ENCODE measurements around the gene RANBP3.
"Not testable (repeated sequence)": the region's sequence is repeated elsewhere in the genome, so short reads cannot be mapped to it uniquely, and the experiment has no call there.

Gene RANBP3

GRCh38 chr19:5966215-5966614, 11.7 kb downstream of the RANBP3 start:
- no peak for DNase-seq (ENCODE audit: low spot score)

DNA sequence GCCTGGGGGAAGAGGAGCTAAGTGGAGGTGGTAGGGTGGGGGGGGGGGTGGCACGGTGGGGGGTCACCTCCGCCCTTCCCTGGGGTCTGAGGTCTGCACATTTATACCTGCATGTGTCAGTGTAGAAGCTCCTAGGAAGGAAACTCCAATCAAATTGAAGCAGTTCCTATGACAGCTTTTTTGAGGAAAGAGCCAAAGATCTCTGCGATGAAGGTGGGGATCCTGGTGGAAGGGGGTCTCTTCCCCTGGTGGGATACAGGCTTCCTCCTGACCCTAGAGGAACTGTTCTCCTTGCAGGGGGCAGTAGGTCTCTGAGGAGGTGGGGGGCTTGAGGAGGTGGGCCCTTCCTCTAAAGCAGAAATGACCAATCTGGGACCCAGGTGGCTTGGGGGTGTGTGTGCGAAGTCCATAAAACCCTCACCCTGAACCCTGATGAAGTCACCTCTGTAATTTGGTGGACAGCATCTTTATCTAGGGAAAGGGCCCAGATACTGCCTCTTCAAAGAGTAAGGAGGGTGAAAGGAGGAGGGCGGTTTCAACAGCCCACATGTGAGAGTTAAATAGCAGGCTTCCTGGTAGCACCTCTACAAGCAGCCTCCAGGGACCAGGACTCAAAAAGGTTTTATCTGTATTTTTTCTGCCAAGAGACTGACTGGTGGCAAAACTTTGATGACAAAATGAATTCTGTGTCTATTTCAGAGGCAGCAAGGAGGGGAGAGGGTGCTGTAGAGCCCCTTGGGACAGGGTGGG, 12.9 kb downstream of the RANBP3 start:
- no peak for DNase-seq (ENCODE audit: low spot score)

- DNase-seq (ENCODE audit: low spot score) = no peak
Measured at GRCh38 chr19:5963855-5964254, 14.1 kb downstream of the RANBP3 start.

- not testable (repeated sequence) for DNase-seq (ENCODE audit: low spot score)
Measured at GRCh38 chr19:5963259-5963658, 14.7 kb downstream of the RANBP3 start.

- peak; percentile 43 for DNase-seq (ENCODE audit: low spot score)
Measured at GRCh38 chr19:5961969-5962945, 15.7 kb downstream of the RANBP3 start.

DNA sequence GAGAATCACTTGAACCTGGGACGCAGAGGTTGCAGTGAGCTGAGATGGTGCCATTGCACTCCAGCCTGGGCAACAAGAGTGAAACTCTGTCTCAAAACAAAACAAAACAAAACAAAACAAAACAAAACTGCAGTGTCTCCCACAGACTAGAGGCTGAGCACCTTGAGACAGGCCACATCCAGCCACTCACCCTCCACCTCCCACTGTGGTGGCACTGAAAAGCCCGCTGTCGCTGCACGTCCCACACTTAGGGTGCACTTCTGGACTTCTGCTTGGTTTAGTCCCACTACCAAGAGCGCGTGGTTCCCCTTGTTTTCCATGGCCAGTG, 16.3 kb downstream of the RANBP3 start:
- DNase-seq (ENCODE audit: low spot score) = not testable (repeated sequence)

- no peak for DNase-seq (ENCODE audit: low spot score)
Measured at GRCh38 chr19:5960005-5961001, 17.6 kb downstream of the RANBP3 start.

- DNase-seq (ENCODE audit: low spot score) = no peak
Measured at GRCh38 chr19:5959260-5960004, 18.5 kb downstream of the RANBP3 start.

GRCh38 chr19:5958851-5959122, 19.2 kb downstream of the RANBP3 start:
- no peak for DNase-seq (ENCODE audit: low spot score)

DNA sequence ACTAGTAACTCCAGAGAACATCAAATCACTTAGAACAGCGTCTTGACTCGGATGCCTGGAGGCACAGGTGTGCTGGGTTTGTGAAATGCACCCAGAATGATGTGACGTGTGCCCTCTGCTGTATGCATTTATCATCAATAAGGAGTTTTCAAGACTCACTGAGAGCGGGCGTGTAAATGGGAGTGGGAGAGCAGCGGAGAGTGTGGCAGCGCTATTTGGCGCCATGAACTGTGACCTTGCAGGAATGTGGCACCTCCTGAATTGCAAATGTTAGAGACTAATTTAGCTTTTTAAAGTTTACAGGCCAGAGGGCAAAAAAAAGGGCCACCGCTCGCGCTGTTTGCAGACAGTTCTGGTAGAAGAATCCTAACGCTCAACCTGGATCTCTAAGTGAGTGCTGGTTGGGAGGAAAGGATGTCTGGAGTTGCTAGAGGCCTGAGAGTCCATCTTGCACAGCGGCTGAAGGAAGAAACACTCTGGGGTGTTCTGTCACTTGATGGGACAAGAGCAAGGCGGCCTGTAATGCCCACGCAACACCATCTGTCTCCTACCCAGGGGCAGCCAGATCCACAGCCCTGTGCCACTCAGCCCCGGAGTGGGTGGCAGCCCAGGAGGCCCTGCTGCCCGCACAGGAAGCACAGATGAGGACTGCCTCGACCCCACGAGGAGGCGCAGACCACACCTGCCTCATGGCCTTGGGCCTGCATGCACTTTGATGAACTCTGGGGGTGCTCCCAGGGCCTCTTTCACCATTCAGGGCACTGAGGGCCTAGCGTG, 19.7 kb downstream of the RANBP3 start:
- DNase-seq (ENCODE audit: low spot score) = no peak

GRCh38 chr19:5957170-5957569, 20.8 kb downstream of the RANBP3 start:
- DNase-seq (ENCODE audit: low spot score) = no peak

- no peak for DNase-seq (ENCODE audit: low spot score)
Measured at GRCh38 chr19:5956728-5957127, 21.2 kb downstream of the RANBP3 start.

GRCh38 chr19:5956323-5956722, 21.6 kb downstream of the RANBP3 start:
- DNase-seq (ENCODE audit: low spot score) = no peak

DNA sequence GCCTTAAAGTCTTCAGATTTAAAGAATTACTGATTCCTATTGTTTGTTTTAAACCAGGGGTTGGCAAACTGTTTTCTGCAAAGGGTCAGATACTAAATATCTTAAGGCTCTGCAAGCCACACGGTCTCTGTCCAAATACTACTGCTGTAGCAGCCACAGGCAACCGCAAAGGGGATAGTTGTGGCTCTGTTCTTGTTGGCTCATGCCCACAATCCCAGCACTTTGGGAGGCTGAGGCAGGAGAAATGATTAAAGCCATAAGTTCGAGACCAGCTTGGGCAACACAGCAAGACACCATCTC, 22.4 kb downstream of the RANBP3 start:
- DNase-seq (ENCODE audit: low spot score) = no peak

DNA sequence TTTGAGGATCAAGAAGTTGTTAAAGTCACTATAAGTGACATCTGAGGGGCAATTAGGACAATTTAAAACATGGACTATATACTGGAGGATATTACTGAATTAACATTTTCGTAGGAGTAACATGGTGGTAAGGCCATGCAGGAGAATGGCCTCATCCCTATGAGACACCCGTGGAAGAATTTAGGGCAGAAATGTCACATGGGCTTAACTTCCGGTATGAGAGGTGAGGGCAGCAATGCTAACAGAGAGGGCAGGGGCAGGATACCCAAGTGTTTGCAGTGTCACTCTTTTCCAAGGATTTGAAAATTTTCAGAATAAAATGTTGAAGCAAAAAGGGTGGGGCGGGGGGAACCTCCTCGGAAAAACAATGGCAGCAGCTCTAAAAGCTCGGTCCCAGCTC, 23.6 kb downstream of the RANBP3 start:
- no peak for DNase-seq (ENCODE audit: low spot score)

DNA sequence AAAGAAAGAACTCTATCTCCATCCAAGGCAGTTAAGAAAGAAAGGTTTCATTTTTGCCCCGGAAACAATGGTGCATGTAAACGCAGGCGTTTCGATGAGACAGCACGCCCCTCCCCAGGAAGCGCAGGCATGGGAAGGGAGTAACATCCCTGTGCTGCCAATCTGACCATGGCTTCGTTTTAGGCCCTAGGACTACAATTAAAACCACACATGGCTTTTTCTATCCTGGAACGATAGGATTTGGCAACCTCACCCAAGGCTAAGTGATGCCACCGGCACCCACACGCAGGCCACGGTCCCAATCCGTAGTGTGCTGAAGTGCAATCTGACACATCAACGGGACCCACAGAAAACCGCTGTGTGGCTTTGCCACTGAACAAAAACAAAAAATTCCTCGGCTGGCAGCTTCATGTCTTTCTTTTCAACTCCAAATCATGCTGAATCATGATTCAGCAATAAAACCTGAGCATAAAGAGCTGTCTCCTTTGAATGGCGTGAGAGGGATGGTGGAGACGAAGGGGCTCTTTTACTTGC, 24.2 kb downstream of the RANBP3 start:
- no peak for DNase-seq (ENCODE audit: low spot score)

DNA sequence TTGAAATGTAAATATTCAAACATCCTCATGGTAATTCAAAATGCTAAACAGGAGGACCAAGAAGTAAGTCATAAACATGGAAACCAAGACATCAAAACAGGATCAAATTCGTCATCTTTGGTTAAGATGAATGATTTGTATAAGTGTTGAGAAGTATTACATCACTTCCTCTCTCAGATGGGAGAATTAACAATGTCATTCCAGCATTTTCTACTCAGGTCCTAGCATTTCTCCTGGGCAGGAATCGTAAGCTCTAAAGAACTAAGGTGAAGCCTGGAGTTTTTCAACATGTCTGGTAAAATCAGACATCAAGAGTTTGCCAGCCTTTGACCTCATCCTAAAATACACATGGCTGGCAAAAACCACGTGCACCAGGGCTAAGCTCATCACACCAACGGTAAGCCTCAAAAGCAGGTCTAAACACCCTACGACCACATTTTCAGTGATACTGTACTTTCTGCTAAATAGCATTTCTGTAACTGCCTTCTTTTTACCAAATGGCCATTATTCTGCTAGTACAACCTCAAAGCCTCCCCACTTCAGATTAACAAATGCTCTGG, 24.8 kb downstream of the RANBP3 start:
- no peak for DNase-seq (ENCODE audit: low spot score)

GRCh38 chr19:5952193-5953029, 25.5 kb downstream of the RANBP3 start:
- DNase-seq (ENCODE audit: low spot score) = no peak

- DNase-seq (ENCODE audit: low spot score) = peak; percentile 75
Measured at GRCh38 chr19:5951338-5951861, 26.5 kb downstream of the RANBP3 start.

All from NAMALWA (cell line).